Stomach (tissue), 4 donors: ENCODE measurements around the gene C15orf39.

ENCODE experiments used
- POLR2A ChIP-seq, 4 donors: fragments of 450-650 bp; IDR thresholded peaks; one replicate each; pipeline ENCODE4 v1.6.1; 2016; ENCODE audit warnings: antibody characterized with exemption in 4 of 4, control low read depth in 2 of 4, mild to moderate bottlenecking in 1 of 4, moderate library complexity in 1 of 4
- TF ChIP-seq, protein P1 (sequence below), 7 experiments: fragments of 450-650 bp in 4 of 7; fragments of 200-600 bp in 3 of 7; sonication (generic) in 3 of 7; IDR thresholded peaks; one replicate each; pipeline ENCODE4 v1.5.1; 2016 to 2019; ENCODE audit warnings: antibody characterized with exemption in 7 of 7, control low read depth in 2 of 7, mild to moderate bottlenecking in 1 of 7

GRCh38 chr15:75193272-75193671, 8.4 kb upstream of the C15orf39 start:
- TF ChIP-seq, protein P1, sequence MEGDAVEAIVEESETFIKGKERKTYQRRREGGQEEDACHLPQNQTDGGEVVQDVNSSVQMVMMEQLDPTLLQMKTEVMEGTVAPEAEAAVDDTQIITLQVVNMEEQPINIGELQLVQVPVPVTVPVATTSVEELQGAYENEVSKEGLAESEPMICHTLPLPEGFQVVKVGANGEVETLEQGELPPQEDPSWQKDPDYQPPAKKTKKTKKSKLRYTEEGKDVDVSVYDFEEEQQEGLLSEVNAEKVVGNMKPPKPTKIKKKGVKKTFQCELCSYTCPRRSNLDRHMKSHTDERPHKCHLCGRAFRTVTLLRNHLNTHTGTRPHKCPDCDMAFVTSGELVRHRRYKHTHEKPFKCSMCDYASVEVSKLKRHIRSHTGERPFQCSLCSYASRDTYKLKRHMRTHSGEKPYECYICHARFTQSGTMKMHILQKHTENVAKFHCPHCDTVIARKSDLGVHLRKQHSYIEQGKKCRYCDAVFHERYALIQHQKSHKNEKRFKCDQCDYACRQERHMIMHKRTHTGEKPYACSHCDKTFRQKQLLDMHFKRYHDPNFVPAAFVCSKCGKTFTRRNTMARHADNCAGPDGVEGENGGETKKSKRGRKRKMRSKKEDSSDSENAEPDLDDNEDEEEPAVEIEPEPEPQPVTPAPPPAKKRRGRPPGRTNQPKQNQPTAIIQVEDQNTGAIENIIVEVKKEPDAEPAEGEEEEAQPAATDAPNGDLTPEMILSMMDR (IDR thresholded peaks at IDR 0.05): no peak
- TF ChIP-seq POLR2A (IDR thresholded peaks at IDR 0.05): no peak
